ENCODE results near the gene F3. TPM values are rescaled to one million over a fixed set of nuclear protein-coding genes. Genes with fewer than 3 reads are reported as not detected.

The F3 gene
- total and polyA plus RNA-seq, 2 of the 13 experiments (the other 11 are each of a cell fraction or from before 2014, with no cell fraction given) = 5.8 to 9.0 TPM

- no peak for TF ChIP-seq BCL3 (CRISPR knock-in tag; IDR thresholded peaks at IDR 0.05)
- TF ChIP-seq ARID5B (CRISPR knock-in tag; IDR thresholded peaks at IDR 0.05) = no peak
- 0 out of 2 replicates have a peak, but pooled peaks have one; percentile 46 for TF ChIP-seq BRCA1 (CRISPR knock-in tag; IDR thresholded peaks at IDR 0.05)
- no peak for TF ChIP-seq NBN (conservative IDR thresholded peaks at IDR 0.05)
- no peak for TF ChIP-seq SOX5 (CRISPR knock-in tag; IDR thresholded peaks at IDR 0.05; ENCODE audit: borderline replicate concordance)
- TF ChIP-seq ZNF329 (CRISPR knock-in tag; IDR thresholded peaks at IDR 0.05; ENCODE audit: low read depth) = no peak
- no peak for TF ChIP-seq PCBP2 (optimal IDR thresholded peaks at IDR 0.05; ENCODE audit: low read depth, low read length, poor library complexity, severe bottlenecking)
- TF ChIP-seq TCF7 (IDR thresholded peaks at IDR 0.05; ENCODE audit: low read depth) = no peak
- TF ChIP-seq HOXA9 (CRISPR knock-in tag; IDR thresholded peaks at IDR 0.05; ENCODE audit: borderline replicate concordance) = no peak
- TF ChIP-seq ZNF567 (CRISPR knock-in tag; IDR thresholded peaks at IDR 0.05; ENCODE audit: borderline replicate concordance) = no peak
- TF ChIP-seq DZIP1 (CRISPR knock-in tag; IDR thresholded peaks at IDR 0.05) = 0 out of 2 replicates have a peak, but pooled peaks have one; percentile 4
- TF ChIP-seq TRAFD1 (CRISPR knock-in tag; IDR thresholded peaks at IDR 0.05; ENCODE audit: borderline replicate concordance) = no peak
- no peak for TF ChIP-seq WIZ (CRISPR knock-in tag; IDR thresholded peaks at IDR 0.05)
- no peak for TF ChIP-seq ZNF136 (CRISPR knock-in tag; IDR thresholded peaks at IDR 0.05; ENCODE audit: low read depth)
- TF ChIP-seq KDM5A (IDR thresholded peaks at IDR 0.05; ENCODE audit: borderline replicate concordance, low read length) = no peak; the same call in 1 of the 2 replicates
Observed at GRCh38 chr1:94540440-94541245, 916 bp downstream of the F3 start (continued).
